Fibroblast of mammary gland (primary cell): Measurements from ENCODE around the gene SFTA2.

Experiments used
- DNase-seq: peaks from one replicate; pipeline ENCODE4 v3.0.0-alpha.2; 2010; ENCODE audit warnings: low read depth
- H3K4me3 ChIP-seq: 2 replicates; pipeline ENCODE4 v1.5.1; 2011; ENCODE audit warnings: low read depth, mild to moderate bottlenecking, low read length, moderate library complexity; ENCODE audit not compliant: control insufficient read depth
- TF ChIP-seq, protein P1 (sequence below): conservative IDR thresholded peaks from 2 replicates; pipeline ENCODE4 v1.5.1; 2011; ENCODE audit warnings: low read depth, low read length, inconsistent platforms; ENCODE audit not compliant: control insufficient read depth, insufficient read depth

Gene SFTA2

GRCh38 chr6:30889496-30889885 is 42.5 kb downstream of the SFTA2 start:
- TF ChIP-seq, protein P1, sequence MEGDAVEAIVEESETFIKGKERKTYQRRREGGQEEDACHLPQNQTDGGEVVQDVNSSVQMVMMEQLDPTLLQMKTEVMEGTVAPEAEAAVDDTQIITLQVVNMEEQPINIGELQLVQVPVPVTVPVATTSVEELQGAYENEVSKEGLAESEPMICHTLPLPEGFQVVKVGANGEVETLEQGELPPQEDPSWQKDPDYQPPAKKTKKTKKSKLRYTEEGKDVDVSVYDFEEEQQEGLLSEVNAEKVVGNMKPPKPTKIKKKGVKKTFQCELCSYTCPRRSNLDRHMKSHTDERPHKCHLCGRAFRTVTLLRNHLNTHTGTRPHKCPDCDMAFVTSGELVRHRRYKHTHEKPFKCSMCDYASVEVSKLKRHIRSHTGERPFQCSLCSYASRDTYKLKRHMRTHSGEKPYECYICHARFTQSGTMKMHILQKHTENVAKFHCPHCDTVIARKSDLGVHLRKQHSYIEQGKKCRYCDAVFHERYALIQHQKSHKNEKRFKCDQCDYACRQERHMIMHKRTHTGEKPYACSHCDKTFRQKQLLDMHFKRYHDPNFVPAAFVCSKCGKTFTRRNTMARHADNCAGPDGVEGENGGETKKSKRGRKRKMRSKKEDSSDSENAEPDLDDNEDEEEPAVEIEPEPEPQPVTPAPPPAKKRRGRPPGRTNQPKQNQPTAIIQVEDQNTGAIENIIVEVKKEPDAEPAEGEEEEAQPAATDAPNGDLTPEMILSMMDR = no peak
- H3K4me3 ChIP-seq = no peak overlapping the region
- DNase-seq = no peak

GRCh38 chr6:30888816-30889495 is 43.0 kb downstream of the SFTA2 start:
- no peak for DNase-seq
- no peak overlapping the region for H3K4me3 ChIP-seq
- TF ChIP-seq, protein P1 = no peak

GRCh38 chr6:30887901-30888815 is 43.8 kb downstream of the SFTA2 start:
- peak; percentile 65 for DNase-seq
- TF ChIP-seq, protein P1 = no peak
- H3K4me3 ChIP-seq = no peak overlapping the region

GRCh38 chr6:30886897-30887255 is 45.1 kb downstream of the SFTA2 start:
- TF ChIP-seq, protein P1 = no peak
- DNase-seq = no peak
- no peak overlapping the region for H3K4me3 ChIP-seq

DNA sequence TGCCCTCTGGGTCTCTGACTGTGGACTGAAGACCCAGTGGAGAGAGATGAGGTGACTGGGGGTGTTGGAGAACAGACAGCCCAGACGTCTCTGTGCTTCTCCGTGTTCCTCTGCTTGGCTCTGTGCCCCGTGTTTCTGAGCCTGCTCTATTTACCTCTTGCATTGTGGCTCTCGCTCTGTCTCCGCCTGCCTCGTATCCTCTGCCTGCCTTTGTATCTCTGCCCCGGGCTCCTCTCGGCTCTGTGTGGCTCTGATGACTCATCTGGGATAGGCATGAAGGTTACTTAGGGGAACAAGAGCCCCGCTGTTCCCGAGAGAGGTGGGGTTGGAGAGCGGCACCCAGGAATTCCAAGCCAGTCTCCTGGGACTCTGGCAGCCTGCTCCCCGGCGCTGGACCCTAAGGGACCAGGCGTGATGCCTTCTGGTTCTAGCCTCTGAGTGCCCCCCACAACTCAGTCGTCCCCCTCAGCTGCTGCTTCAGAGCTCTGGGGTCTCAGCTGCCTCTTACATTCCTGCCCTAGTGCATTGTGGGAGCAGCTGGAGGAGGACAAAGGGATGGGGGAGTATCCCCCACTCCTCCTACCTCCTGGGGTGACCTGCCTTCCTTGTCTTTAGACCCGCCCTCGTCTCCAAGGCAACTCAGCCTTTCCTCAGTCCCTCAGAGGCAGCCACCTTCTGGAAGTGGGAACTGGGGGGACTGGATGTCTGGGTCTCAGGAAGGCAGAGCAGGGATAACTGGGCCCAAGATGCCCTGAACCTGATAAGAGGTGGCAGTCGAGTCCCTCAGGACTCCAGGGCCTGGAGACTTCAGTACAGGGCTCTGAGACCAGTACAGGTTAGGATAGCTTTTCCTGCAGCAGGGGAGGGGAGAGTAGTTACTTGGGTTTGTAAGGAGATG is 45.7 kb downstream of the SFTA2 start:
- TF ChIP-seq, protein P1 = no peak
- H3K4me3 ChIP-seq = peak overlapping the region; percentile 47
- DNase-seq = peak; percentile 64

GRCh38 chr6:30885481-30885998 is 46.4 kb downstream of the SFTA2 start:
- H3K4me3 ChIP-seq = peak overlapping the region; percentile 47
- no peak for DNase-seq
- TF ChIP-seq, protein P1 = no peak
